A673 (cell line): Measurements from ENCODE around the gene ADAT1.

Experiments
- EZH2 ChIP-seq: fragments of 200-600 bp; sonication (generic); IDR thresholded peaks from 2 replicates; pipeline ENCODE4 v1.6.1; 2017; ENCODE audit warnings: borderline replicate concordance, low read depth, mild to moderate bottlenecking, mixed read lengths, antibody characterized with exemption, low read length; ENCODE audit not compliant: poor library complexity, severe bottlenecking
- TF ChIP-seq, protein P1 (sequence below): fragments of 300-800, 200-600 bp; sonication (generic); conservative IDR thresholded peaks from 2 replicates; pipeline ENCODE4 v1.5.1; 2017; ENCODE audit warnings: low read depth, mild to moderate bottlenecking, antibody characterized with exemption, low read length, moderate library complexity, mixed read lengths

DNA sequence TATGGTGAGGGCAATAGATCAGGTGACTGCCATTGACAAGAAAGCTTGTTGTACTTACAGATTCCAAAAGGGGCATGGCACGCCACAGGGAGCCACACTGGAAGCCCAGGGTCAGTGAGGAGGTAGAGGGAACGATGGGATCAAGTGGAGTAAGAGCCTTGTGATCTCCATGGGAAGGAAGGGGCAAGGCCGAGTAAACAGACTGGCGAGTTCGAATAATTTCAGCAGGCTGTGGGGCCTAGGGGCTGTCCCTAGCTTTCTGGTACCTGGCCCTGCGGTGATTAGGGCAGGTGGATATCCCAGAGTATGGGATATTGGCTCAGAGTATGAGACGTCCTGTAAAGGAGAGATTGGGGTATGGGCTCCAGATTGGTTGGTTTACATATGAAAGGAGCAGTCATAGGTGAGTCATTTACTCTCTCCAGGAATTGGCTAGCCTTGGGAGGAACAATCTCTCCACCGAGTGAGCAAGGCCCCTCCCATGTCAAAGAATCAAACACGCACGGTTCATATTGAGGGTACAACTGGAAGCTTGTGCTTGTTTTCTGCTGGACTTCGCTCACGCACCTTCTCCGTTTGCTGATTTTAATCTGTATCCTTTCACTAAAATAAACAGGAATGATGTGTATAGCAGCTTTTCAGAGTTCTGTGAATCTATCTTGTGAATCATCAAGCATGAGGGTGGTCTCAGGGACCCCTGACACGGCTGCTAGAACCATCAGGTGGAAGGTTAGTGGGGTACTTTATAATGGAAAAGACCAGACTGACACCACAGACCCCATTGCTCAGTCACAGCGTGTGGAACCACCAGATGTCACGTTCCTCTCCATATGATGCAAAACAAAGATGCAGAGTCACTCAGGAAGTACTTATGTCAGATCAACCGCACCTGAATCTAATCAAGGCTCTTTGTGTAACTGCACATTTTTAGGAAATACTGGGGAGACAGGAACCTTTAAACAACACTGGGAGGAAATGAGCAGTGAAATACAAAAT, 29.0 kb downstream of the ADAT1 start:
- TF ChIP-seq EZH2: no peak
- TF ChIP-seq, protein P1, sequence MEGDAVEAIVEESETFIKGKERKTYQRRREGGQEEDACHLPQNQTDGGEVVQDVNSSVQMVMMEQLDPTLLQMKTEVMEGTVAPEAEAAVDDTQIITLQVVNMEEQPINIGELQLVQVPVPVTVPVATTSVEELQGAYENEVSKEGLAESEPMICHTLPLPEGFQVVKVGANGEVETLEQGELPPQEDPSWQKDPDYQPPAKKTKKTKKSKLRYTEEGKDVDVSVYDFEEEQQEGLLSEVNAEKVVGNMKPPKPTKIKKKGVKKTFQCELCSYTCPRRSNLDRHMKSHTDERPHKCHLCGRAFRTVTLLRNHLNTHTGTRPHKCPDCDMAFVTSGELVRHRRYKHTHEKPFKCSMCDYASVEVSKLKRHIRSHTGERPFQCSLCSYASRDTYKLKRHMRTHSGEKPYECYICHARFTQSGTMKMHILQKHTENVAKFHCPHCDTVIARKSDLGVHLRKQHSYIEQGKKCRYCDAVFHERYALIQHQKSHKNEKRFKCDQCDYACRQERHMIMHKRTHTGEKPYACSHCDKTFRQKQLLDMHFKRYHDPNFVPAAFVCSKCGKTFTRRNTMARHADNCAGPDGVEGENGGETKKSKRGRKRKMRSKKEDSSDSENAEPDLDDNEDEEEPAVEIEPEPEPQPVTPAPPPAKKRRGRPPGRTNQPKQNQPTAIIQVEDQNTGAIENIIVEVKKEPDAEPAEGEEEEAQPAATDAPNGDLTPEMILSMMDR: no peak
